NCI-H1417 treated with DMSO at 0.1 percent for 48 hours (cell line): ENCODE data around the gene GPATCH8.
A peak's percentile ranks its signal among the peaks of the same experiment; 100 is the strongest.
"Not testable (repeated sequence)": the region's sequence is repeated elsewhere in the genome, so short reads cannot be mapped to it uniquely, and the experiment has no call there.

Experiments used
- DNase-seq: peaks from one replicate; lab custom pipeline; 2025; lab: John Stamatoyannopoulos, UW

The GPATCH8 gene

GRCh38 chr17:44503147-44504029 lies at the start of gene GPATCH8:
GPATCH8 (minus strand) TSS chr17:44503406; CDS start chr17:44503370, 36 bp downstream.
- peak; percentile 80 for DNase-seq

- DNase-seq: no peak
Measured at GRCh38 chr17:44552361-44552760, 49.2 kb upstream of the GPATCH8 start.

GRCh38 chr17:44549686-44550085 lies 46.5 kb upstream of the GPATCH8 start:
- no peak for DNase-seq

GRCh38 chr17:44548376-44549230 lies 45.4 kb upstream of the GPATCH8 start:
- DNase-seq: no peak

- DNase-seq: no peak
Measured at GRCh38 chr17:44547625-44548267, 44.5 kb upstream of the GPATCH8 start.

GRCh38 chr17:44546671-44547606 lies 43.7 kb upstream of the GPATCH8 start:
- DNase-seq: no peak

- no peak for DNase-seq
Measured at GRCh38 chr17:44543905-44544523, 40.8 kb upstream of the GPATCH8 start.

- no peak for DNase-seq
Measured at GRCh38 chr17:44543213-44543904, 40.2 kb upstream of the GPATCH8 start.

GRCh38 chr17:44541884-44542581 lies 38.8 kb upstream of the GPATCH8 start:
- DNase-seq: no peak

- no peak for DNase-seq
Measured at GRCh38 chr17:44540246-44541084, 37.3 kb upstream of the GPATCH8 start.

- DNase-seq: no peak
Measured at GRCh38 chr17:44539673-44540072, 36.5 kb upstream of the GPATCH8 start.

- DNase-seq: not testable (repeated sequence)
Measured at GRCh38 chr17:44537922-44538321, 34.7 kb upstream of the GPATCH8 start.

GRCh38 chr17:44536090-44536953 lies 33.1 kb upstream of the GPATCH8 start:
- DNase-seq: no peak

GRCh38 chr17:44533533-44534246 lies 30.5 kb upstream of the GPATCH8 start:
- DNase-seq: peak; percentile 10

- DNase-seq: no peak
Measured at GRCh38 chr17:44530896-44531418, 27.8 kb upstream of the GPATCH8 start.

GRCh38 chr17:44529864-44530263 lies 26.7 kb upstream of the GPATCH8 start:
- DNase-seq: no peak

GRCh38 chr17:44527954-44528353 lies 24.7 kb upstream of the GPATCH8 start:
- DNase-seq: no peak
